Astrocyte of the spinal cord (primary cell): Measurements from ENCODE around the gene CUTA.
"Not testable (repeated sequence)": the region's sequence is repeated elsewhere in the genome, so short reads cannot be mapped to it uniquely, and the experiment has no call there.

ENCODE experiments used
- DNase-seq: peaks from one replicate; pipeline ENCODE4 v3.0.0; 2011; ENCODE audit warnings: low read depth, low spot score
- H3K4me3 ChIP-seq: 2 replicates; pipeline ENCODE4 v1.5.1; 2011; ENCODE audit warnings: low read depth, mild to moderate bottlenecking, low read length, moderate library complexity
- in situ Hi-C: cut with HindIII; loops from 2 replicates; pipeline ENCODE4 v1.10.0; 2017; ENCODE audit warnings: low sequenced_read_pairs
- TF ChIP-seq, protein P1 (sequence below): IDR thresholded peaks from 2 replicates; pipeline ENCODE4 v1.5.1; 2012; ENCODE audit warnings: low read depth, mild to moderate bottlenecking, low read length, inconsistent platforms

CUTA gene

DNA sequence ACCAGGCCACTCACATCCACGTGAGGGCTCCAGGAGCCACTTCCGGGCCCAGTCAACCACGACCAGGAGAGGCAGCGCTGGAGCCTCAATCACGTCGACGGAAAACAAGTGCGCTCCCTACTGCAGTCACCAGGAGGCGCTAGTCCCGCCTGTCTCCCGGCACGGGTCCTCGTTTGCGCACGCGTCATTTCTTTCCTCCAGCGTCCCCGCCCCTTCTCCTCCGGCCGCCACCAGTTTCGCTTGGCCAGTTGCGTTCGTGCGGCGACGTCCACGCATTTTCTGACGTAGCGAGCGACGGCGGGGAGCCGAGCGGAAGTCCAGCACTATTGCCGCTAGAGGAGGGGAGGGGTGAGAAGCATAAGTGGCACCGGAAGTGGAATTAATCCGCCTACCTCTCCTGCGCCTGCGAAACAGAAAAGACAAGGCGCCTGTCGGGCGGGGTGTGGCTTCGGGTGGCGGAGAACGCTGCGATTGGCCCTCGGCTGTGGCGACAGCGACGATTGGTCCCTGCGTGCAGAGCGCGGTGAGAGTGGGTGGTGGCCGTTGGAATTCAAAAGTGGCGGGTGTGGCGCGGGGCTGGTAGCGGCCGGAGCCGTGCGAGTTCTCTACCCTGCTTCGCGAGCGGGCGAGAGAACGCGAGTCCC, 26.5 kb downstream of the CUTA start, which contains the start of gene KIFC1:
TSS of gene KIFC1 (plus strand) at position 546 of the 644 bp plus-strand sequence. CDS start 163 bp downstream, outside the sequence.
- in situ Hi-C loops, result no loop called here
- TF ChIP-seq, protein P1, sequence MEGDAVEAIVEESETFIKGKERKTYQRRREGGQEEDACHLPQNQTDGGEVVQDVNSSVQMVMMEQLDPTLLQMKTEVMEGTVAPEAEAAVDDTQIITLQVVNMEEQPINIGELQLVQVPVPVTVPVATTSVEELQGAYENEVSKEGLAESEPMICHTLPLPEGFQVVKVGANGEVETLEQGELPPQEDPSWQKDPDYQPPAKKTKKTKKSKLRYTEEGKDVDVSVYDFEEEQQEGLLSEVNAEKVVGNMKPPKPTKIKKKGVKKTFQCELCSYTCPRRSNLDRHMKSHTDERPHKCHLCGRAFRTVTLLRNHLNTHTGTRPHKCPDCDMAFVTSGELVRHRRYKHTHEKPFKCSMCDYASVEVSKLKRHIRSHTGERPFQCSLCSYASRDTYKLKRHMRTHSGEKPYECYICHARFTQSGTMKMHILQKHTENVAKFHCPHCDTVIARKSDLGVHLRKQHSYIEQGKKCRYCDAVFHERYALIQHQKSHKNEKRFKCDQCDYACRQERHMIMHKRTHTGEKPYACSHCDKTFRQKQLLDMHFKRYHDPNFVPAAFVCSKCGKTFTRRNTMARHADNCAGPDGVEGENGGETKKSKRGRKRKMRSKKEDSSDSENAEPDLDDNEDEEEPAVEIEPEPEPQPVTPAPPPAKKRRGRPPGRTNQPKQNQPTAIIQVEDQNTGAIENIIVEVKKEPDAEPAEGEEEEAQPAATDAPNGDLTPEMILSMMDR, result peak; percentile 98
- H3K4me3 ChIP-seq, result peak within 1 kb of the TSS; percentile 85
- peak; percentile 100 for DNase-seq

DNA sequence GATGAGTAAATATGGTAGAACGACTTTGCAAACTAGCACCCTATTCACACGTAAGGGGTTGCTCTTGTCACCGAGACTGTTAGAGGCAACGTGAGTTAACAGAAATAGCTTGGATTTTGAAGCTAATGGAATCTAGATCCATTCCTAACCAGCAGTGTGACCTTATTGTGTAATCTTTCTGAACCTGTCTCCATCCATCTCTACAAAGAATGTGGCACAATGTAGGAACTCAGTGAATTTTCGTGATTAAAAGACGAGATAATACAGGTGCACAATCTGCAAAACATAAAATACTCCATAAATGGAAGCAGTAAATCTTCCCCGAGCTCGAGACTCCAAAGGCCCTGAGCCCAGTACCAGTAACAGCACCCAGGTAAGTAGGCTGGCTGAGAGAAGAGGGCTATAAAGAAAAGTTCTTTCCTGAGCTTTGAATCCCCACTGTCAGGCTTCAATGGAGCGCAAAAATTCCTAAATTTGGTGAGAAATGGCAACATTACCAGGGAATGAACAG, 27.1 kb downstream of the CUTA start:
- TF ChIP-seq, protein P1, result no peak
- H3K4me3 ChIP-seq, result peak overlapping the region; percentile 3
- DNase-seq, result no peak
- in situ Hi-C loops, result no loop called here

DNA sequence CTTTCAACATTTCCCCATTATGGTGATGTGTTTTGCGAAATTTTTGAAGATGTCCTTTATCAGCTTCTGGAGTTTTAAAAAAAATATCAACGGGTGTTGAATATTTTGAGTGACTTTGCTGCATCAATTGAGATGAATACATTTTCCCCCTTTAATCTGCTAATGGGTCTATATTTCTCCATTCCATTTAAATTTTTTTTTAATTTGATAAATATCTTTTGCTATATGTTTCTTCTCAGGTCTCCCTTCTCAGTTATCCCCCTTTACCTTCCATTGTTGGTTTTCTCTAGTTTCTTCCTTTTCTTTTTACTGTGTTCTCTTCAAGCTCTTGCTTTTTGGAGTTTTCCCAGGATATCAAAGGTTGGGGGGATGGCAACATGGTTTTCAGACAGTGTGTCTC, 27.7 kb downstream of the CUTA start:
- in situ Hi-C loops, result no loop called here
- no peak for DNase-seq
- no peak overlapping the region for H3K4me3 ChIP-seq
- TF ChIP-seq, protein P1, result no peak

DNA sequence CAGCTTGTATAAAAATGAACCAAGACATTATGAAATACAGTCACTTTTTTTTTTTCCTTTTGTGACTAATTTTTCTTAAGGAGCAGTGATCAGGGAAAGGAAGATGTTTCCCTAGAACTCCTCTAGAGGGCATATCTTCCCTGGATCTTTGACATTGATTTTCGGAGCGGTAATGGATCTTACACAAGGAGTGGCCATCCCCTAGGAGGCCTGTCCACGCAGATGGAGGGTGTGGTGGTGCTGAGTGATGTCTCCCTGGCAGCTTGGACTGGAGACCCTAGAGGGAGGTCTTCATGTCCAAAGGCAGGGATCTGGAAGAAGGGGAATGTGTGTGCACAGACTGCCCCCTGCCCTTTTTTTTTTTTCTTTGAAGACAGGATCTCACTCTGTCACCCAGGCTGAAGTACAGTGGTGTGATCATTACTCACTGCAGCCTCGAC, 33.3 kb downstream of the CUTA start:
- DNase-seq, result peak; percentile 60
- no peak overlapping the region for H3K4me3 ChIP-seq
- in situ Hi-C loops, result no loop called here
- TF ChIP-seq, protein P1, result peak; percentile 57

DNA sequence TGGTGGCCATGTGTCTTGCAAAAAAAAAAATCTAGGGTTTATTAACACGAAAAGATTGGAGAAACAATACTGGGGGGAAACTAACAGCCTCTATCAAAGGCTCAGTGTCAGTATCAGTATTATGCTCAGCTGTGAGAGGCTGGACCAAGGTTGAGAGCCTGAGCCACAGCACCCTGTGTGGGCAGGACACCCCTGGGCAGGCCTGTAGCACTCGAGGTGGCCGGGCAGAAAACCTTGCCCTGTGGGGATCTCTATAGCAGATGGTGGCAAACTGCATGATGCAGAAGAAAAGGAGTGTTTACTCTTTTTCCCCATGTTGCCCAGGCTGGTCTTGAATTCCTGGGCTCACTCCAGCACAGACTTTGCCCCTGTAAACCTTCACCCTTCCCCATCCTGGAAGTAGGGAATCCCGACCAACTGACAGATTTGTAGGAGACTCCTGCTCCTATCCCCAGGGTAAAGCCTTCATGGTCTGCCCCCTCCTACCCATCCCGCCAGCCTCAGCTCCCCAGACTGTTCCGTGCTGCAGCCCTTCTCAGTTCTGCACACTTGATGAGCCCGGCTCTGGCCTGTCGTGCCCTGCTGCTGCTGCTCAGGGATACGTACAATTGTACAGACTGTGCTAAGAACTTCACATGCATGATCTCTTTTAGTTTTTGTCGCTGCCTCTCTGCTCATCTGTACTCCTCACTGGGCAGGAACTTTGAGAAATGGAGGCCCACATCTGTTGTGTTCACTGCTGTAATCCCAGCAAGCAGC, 34.3 kb downstream of the CUTA start:
- TF ChIP-seq, protein P1, result no peak
- H3K4me3 ChIP-seq, result no peak overlapping the region
- DNase-seq, result no peak
- in situ Hi-C loops, result no loop called here

DNA sequence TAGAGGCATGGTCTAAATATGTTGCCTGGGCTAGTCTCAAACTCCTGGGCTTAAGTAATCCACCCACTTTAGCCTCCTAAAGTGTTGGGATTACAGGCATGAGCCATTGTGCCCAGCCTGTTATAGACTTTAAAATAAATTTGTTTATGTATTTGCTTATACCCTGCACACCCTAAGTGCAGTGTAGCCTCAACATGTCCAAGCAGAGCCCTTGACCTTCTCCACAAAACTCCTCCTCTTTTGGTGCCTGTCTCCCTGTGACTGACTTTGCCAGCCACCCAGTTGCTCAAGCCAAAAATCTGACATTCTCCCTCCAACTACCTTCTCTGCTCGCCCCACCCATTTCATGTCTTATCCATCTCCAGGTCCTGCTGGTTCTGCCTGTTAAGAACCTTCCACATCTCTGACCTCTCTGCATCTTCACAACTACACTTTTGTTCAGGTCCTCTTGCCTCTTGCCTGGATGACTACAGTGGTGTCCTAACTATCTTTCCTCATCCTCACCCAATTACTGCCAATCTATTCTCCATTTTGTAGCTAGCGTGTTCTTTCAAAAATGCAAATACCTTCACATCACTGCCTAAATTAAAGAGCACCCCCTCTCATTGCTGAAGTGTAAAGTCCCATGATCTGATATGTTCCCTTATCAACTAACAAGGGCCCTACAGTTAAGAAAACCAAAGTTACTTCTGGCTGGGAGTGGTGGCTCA, 37.5 kb downstream of the CUTA start:
- DNase-seq, result no peak
- in situ Hi-C loops, result no loop called here
- H3K4me3 ChIP-seq, result no peak overlapping the region
- TF ChIP-seq, protein P1, result no peak

DNA sequence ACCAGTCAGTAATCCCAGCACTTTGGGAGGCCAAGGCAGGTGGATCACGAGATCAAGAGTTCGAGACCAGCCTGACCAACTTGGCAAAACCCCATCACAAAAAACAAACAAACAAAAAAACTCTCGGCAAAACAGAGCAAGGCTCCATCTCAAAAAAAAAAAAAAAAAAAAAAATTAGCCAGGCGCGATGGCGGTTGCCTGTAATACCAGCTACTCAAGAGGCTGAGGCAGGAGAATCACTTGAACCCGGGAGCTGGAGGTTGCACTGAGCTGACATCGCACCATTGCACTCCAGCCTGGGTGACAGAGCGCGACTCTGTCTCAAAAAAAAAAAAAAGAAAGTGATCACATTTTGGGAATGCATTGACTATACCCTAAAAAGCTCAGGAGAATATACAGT, 38.7 kb downstream of the CUTA start:
- DNase-seq, H3K4me3 ChIP-seq, in situ Hi-C loops: not testable (repeated sequence)
